Endometrial microvascular endothelial cells (primary cell): Measurements from ENCODE around the gene NIN. TPM values are rescaled to one million over a fixed set of nuclear protein-coding genes. Genes with fewer than 3 reads are reported as not detected.
"Not testable (repeated sequence)": the region's sequence is repeated elsewhere in the genome, so short reads cannot be mapped to it uniquely, and the experiment has no call there.

Source experiments
- in situ Hi-C: cut with HindIII; loops from 2 replicates; pipeline ENCODE4 v1.10.0; 2017; ENCODE audit warnings: low sequenced_read_pairs, low pct_unique_long_range_greater_than_20kb; ENCODE audit errors: inconsistent ontology term
- total RNA-seq: library from RNA; depleted of rRNA; stranded (reverse); fragments of >200 nt; gene quantifications from one replicate; pipeline ENCODE4 v1.2.3, GENCODE V29; 2015; ENCODE audit errors: inconsistent ontology term

The NIN gene
- total RNA-seq, 1 donor from 2014 or later = 26.0 TPM

DNA sequence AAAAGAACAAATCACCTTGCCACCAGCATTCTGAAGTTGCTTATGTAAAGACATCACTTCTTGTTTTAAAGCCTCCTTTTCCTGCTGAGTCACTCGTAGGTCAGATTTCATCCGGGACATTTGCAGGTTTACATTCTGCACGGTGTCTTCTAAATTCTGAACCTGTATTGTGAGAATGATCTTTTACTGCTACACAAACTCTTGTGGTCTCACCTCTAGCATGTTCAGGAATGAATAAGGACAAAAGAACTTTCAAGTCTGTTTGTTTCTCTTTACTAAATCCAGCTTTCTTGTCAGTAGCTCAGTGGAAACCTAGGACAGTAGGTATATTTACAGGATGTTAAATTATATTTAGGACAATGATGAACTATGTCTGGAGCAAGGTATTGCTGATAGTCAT lies 89.4 kb downstream of the NIN start:
- in situ Hi-C loops = no loop called here

DNA sequence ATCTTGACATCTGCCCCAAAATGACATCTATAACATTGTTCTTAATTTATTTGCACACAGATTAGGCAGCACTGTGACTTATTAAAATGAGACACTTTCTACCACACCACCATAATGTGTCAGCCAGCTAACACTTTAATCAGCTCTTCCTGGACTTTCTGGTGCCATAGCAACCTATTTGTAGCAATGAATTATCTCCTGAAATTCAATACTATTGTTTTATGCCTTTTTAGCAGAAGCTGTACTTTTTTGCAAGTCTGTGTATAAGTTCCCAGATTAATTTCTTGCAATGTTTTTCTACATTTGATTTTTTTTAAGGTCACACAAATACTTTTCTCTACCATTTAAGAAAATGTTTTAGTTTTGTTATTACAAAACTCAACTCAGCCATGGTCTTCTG lies 90.1 kb downstream of the NIN start:
- in situ Hi-C loops = no loop called here

DNA sequence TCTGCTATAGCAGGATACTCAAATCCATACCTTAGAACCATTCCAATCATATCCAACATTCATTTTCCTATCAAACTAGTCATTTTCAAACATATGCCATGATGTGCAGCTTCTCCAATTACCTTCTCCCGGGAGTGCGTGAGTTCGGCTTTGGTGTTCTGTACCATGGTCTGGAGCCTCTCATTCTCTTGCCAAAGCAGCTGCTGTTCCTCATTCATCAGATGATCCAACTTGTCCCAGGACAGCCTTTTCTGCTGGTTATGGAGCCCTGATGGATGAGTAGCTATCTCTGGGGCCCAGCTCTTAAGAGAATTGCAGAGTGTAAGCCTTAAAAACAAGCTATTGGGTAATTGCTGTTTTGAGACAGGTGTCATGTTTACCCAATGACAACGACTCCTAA lies 91.8 kb downstream of the NIN start:
- in situ Hi-C loops = no loop called here

DNA sequence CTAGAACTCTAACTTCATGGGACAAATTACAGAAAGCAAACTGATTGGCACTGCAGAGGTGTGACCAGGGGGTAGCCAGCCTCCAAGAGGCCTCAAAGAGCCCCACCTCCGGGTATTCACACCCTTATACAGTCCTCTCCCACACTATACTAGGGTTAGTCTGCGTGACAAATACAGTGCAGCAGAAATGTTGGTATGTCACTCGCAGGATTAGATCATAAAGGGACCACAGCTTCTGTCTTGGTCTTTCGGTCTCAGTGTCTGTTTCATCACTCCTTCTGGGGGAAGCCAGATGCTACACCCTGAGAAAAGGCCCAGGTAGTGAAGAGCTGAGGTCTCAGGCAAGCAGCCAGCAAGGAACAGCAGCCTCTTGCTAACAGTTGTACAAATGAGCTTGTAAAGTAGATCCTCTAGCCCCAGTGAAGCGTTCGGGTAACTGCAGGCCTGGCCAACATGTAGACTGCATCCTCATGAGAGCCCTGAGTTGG lies 94.0 kb downstream of the NIN start:
- in situ Hi-C loops = no loop called here

DNA sequence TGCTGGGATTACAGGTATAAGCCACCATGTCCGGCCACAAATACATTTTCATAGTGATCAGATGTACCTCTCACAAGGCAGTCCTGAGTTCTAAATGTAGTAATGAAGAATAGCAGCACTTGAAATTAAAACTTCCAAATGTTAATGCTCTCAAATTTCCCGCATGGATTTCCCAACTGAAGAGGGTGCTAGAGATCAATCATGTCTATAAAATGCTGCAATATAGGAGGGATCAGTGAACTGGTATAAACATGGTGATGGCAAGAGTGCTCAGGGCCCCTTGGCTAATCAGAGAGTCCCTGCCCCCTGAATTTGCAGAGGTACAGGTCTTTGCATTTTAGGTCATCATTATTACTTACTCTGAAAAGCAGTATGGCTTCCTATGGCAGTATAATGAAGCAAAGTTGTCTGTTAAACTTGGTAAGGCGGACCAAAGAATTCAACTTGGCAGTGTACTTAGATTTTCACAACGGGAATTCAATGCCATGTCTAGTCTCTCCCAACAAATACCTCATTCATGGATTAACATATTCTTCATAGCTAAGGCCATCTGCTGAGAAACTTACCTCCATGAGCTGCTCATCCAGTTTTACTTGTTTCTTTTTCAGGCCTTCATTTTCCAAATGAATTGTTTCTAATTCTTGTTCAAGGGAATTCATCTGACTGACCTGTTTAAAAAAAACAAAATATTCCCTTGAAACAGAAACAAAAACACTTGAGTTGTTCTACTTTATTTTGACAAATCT lies 95.8 kb downstream of the NIN start:
- in situ Hi-C loops = no loop called here

DNA sequence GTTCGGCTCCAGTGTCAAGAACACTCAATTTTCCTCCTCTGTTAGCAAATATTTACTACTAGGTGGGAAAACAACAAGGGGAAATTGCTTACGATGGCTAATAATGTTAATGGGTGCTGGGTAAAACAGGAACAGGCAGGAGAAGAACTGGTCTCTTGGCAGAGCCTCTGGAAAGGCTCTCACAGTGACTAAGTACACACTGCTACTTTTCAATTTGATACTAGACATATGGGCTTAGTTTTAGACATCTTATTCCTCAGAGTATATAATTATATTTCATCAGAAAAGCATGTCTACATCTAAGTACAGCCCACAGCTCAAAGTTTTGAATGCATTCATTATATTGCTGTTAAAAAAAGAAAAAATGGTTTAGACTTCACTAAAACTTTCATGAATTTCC lies 97.5 kb downstream of the NIN start:
- in situ Hi-C loops = no loop called here

DNA sequence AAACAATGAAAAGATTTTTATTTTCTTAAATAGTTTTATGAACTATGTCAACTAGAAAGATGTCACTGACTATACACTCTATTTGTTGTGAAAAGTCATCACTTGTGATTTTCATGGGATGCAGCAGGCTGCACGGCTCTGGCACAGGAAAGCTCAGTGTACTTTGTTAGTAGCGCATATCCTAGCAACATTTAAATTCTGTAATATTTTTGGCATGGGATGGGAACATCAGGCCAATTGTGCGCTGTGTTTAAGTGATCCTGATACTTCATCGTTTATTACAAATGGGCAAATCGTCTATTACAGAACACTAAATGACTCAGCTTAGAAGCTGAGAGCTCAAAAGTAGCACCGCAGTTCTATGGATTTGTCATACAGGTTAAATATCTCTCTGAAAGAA lies 102.1 kb downstream of the NIN start:
- in situ Hi-C loops = no loop called here

DNA sequence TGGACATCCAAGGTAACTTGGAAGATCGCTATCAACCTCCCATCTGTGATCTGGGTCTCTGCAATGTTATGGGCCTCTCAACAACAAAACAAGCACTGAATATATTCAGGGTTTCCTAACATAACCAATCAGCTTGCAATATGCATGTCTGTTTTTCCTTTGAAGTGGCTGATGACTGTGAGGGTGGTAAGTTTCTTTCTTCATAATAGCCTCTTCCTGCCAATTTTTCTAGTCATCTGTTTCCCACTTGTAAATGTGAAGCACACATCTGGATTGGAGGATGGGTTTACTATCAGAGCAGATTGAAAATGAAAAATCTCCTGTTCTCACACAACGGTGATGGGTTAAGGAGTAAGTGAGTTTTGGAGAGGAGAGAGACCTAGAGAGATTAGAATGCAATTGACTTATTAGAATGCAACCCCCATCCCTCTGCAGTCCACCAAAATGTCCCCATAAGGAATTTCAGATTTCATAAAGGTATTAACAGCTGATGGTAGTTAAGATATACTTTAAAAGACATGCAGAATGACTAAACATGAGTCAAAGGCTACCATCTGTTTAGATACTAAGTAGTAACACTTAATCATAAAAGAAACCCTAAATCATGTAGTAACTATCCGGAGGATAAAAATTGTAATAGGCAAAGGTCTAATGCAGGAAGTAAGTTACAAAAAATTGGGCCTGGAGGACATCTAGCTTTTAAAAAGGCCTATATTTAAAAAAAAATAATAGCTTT lies 104.4 kb downstream of the NIN start:
- in situ Hi-C loops = no loop called here

DNA sequence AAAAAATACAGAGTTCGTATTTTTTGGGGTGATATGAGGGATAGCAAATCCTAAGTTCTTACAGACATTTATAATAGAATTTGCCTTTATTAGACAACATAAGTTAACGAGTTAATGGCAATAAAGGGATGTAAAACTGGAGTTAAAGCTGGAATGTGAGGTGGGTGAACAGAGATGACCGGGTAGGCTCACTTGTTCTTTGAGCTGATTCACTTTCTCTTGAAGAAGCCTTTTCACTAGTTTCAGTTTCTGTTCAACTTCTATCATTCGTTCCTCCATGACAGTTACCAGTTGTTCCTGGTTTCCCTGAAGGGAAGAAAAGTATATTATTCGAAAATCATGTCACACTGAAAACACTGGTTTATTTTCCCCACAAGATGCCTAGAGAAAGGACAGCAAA lies 105.2 kb downstream of the NIN start:
- in situ Hi-C loops = no loop called here

DNA sequence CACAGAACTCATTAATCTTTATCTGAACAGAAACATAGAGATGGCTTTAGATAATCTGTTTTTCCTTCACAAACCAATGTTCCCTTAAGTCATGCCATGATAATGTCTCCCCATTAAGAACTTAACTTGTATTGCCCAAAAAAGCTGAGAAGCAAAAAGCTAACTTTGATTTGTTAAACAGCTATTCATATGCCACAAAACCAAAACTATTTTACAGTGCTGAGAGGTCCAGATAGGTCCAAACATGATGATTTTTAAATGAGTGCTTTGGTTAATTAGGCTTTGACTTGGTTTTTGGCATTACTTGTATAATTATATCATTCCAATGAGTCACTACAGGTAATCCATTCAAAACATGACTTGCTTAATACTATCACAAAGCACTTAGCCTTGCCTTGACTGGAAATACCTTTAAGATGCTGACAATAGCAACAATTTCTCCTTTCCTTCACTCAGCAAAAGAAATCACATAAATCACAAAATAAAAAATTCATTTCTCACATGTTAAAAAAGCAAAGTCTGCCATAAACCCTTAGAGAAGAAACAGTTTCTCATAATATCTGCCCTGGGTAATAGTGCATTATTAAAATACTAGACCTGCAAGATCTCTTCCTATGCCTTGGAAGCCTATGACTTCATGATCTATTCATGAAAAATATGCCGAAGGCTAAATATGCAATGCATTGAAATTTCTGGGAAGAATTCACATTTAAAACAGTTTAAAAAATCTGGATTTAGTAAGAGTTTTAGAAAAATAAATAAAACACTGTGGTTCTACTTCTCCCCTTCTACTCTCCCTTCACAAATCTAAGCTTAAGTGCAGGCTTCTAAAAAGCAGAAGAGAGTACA lies 110.8 kb downstream of the NIN start:
- in situ Hi-C loops = no loop called here

DNA sequence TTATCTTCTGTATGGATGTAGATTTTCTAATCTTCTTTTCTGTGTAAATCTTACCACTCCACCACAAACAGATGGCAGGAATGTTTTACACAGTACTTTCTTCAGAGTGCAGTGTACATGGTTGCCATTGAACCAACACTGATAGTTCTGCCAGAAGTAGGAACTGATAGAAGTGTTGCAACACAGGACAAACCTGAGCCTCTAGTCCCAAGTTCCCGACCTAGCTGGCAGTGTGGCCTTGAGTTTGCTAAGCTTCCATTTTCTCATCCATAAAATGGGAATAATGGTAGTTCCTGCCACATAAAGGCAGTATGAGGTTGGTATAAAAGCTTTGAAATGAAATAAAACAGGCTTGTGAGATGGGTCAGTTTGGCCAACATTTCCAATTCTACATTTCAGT lies 112.0 kb downstream of the NIN start:
- in situ Hi-C loops = no loop called here

DNA sequence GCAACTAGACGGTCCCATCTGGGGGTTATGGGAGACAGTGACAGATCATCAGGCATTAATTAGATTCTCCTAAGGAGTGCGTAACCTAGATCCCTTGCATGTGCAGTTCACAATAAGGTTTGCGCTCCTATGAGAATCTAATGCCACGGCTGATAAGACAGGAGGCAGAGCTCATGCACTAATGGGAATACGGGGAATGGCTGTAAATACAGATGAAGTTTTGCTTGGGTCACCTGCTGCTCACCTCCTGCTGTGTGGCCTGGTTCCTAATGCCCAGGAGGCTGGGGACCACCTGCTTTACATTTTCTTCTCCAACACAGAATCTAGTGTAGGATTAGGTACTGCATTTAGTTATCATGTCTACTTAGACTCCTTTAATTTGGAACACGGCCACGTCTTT lies 113.2 kb downstream of the NIN start:
- in situ Hi-C loops = no loop called here

DNA sequence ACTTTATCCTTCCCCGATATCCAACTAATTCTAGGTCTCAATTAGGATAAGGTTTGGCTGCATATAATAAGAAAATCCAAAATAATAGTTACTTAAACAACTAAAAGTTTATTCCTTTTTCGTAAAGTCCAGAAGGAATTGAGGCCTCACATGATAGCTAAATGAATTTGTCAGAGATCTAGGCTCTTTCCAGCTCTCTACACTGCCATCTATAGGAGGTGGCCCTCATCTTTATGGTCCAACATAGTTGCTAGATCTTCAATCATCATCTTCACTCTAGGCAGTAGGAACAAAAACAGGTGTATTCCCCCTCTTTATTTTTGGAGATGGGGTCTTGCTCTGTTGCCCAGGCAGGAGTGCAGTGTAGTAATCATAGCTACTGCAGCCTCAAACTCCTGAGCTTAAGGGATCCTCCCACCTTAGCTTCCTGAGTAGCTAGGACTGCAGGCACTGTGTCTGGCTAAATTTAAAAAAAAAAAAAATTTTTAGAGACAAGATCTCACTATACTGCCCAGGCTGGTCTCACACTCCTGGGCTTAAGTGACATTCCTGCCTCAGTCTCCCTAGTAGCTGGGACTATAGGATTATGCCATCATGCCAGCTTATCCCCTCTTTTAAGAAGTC lies 116.4 kb downstream of the NIN start:
- in situ Hi-C loops = no loop called here

DNA sequence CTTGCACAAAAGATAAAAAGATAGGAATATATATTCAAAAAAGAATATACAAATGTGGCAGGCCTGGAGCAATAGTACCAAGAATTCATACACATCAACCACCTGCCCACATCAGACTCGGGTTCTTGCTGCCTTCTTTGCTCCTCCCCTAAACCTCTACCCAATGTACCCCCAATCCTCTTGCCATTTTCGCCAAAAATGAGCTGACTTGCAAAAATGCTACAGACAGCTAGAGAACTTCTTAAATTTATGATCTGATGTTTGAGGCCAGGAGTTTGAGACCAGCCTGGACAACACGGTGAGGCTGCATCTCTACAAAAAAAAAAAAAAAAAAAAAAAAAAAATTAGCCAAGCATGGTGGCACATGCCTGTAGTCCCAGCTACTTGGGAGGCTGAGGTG lies 119.9 kb downstream of the NIN start:
- in situ Hi-C loops = no loop called here

DNA sequence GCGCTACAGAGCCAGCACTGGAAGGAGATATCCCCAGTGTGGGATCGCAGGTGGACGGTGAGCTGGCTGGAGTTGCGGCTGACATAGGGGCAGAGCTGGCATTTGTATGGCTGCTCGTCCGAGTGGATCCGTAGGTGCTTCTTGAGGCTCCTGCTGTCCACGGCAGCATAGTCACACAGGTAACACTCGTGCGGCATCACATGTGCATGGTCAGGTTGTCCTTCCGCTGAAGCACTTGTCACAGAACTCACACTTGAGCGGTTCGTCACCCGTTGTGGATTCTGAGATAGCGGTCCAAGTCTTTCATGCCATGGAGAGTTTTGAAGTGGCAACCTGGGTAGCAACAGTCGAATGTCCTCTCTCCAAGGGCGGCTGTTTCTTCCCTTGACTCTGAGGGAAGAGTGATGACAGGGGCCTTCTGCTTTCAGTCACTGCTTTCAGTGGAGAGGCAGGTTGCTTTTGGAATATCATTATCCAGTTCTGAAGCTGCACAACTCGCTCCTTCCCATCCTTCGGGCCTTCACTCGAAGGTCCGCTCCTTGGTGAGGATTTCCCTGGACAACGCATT lies 125.9 kb downstream of the NIN start:
- in situ Hi-C loops = no loop called here

DNA sequence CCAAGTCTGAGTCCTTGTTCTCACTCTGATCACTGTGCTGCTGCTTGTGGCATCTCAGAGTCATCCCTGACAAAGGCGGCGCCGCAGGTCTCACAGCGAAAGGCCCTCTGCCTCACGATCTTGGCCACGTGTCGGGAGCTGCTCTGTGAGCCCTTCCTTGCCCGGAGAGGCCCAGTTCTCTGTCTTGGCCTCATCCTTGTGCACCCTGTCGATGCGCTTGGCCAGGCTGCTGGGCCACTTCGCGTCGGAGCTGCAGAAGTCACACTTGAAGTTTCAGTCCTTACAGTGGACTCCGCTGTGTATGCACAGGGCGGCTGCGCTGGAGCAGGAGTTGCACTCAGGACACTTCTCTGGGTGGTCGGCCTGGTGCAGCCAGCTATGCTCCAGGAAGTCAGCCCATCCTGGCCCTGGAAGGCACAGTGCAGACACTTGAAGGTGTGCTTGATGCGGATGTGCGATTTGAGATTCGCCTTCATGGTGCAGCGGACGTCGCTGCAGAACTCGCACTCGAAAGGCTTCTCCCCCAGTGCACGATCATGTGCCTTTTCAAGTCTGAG lies 126.4 kb downstream of the NIN start:
- in situ Hi-C loops = no loop called here

DNA sequence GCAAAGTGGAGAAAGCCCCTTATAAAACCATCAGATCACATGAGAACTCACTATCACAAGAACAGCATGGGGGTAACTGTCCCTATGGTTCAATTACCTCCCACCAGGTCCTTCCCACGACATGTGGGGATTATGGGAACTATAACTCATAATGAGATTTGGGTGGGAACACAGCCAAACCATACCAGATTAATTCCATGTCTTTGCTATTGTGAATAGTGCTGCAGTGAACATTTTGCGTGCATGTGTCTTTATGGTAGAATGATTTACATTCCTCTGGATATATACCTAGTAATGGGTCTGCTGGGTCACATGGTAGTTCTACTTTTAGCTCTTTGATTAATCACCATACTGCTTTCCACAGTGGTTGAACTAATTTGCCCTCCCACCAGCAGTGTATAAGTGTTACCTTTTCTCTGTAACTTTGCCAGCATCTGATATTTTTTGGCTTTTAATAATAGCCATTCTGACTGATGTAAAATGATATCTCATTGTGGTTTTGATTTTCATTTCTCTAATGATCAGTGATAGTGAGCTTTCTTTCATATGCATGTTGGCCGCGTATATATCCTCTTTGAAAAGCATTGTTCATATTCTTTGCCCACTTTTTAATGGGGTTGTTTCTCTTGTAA lies 133.2 kb downstream of the NIN start:
- in situ Hi-C loops = no loop called here

DNA sequence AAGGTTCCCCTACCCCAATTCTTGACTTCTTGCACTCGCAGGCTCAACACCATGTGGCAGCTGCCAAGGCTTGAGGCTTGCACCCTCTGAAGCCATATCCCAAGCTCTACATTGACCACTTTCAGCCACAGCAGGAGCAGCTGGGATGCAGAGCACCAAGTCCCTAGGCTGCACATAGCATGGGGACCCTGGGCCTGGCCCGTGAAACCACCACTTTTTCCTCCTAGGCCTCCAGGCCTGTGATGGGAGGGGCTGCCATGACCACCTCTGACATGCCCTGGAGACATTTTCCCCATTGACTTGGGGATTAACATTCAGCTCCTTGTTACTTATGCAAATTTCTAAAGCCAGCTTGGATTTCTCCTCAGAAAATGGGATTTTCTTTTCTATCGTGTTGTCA lies 136.7 kb downstream of the NIN start:
- in situ Hi-C loops = not testable (repeated sequence)
